Mesenchymal stem cell (in vitro differentiated cells and primary cell): ENCODE results near the gene PLEKHJ1.

ENCODE experiments used
- DNase-seq: peaks from one replicate; pipeline ENCODE4 v3.0.0-alpha.2; 2013
- H2AFZ ChIP-seq: one replicate; pipeline ENCODE4 v1.6.1; 2013; ENCODE audit warnings: low read depth, mild to moderate bottlenecking, control low read depth, inconsistent platforms, low read length, moderate library complexity
- H2AK5ac ChIP-seq: 2 replicates; pipeline ENCODE4 v1.6.1; 2013; ENCODE audit warnings: low read length, moderate library complexity, mild to moderate bottlenecking, inconsistent platforms; ENCODE audit not compliant: severe bottlenecking
- H2BK120ac ChIP-seq: one replicate; pipeline ENCODE4 v1.6.1; 2013; ENCODE audit warnings: low read depth, mild to moderate bottlenecking, inconsistent platforms, low read length, moderate library complexity
- H2BK12ac ChIP-seq, 2 experiments: one replicate each; pipeline ENCODE4 v1.6.1; 2013; ENCODE audit warnings: inconsistent platforms in 2 of 2, low read length in 2 of 2, mild to moderate bottlenecking in 2 of 2, moderate library complexity in 2 of 2, control low read depth in 1 of 2
- H2BK15ac ChIP-seq: one replicate; pipeline ENCODE4 v1.6.1; 2013; ENCODE audit warnings: mild to moderate bottlenecking, low read depth, inconsistent platforms; ENCODE audit not compliant: poor library complexity, severe bottlenecking
- H2BK5ac ChIP-seq: 2 replicates; pipeline ENCODE4 v1.6.1; 2013; ENCODE audit warnings: low read depth, mild to moderate bottlenecking, low read length, control low read depth, inconsistent platforms; ENCODE audit not compliant: poor library complexity, severe bottlenecking
- H3K14ac ChIP-seq, 2 experiments: one replicate each; pipeline ENCODE4 v1.6.1; 2013; ENCODE audit warnings: inconsistent platforms in 2 of 2, low read length in 2 of 2, control low read depth in 1 of 2, mild to moderate bottlenecking in 1 of 2, moderate library complexity in 1 of 2
- H3K18ac ChIP-seq, 2 experiments: one replicate each; pipeline ENCODE4 v1.6.1; 2013; ENCODE audit warnings: inconsistent platforms in 2 of 2, low read length in 2 of 2, control low read depth in 1 of 2, low read depth in 1 of 2, mild to moderate bottlenecking in 1 of 2
- H3K23ac ChIP-seq, 2 experiments: one replicate each; pipeline ENCODE4 v1.6.1; 2013; ENCODE audit warnings: inconsistent platforms in 2 of 2, low read length in 2 of 2, mild to moderate bottlenecking in 2 of 2, moderate library complexity in 2 of 2, control low read depth in 1 of 2
- H3K27ac ChIP-seq: 2 replicates; pipeline ENCODE4 v1.5.1; 2013; ENCODE audit warnings: mild to moderate bottlenecking, moderate library complexity, low read length, control low read depth, inconsistent platforms; ENCODE audit not compliant: poor library complexity, severe bottlenecking
- H3K27me3 ChIP-seq, 2 experiments: 2 replicates each; pipeline versions ENCODE4 v1.6.1 to v1.7.0; 2013; ENCODE audit warnings: low read length in 2 of 2, mild to moderate bottlenecking in 2 of 2, moderate library complexity in 2 of 2, control low read depth in 1 of 2, inconsistent platforms in 1 of 2; ENCODE audit not compliant: control insufficient read depth in 1 of 2, insufficient read depth in 1 of 2
- H3K36me3 ChIP-seq, 2 experiments: 2 replicates each; pipeline versions ENCODE4 v1.6.1 to v1.7.0; 2013; ENCODE audit warnings: low read length in 2 of 2, control low read depth in 1 of 2, inconsistent platforms in 1 of 2, low read depth in 1 of 2, mild to moderate bottlenecking in 1 of 2; ENCODE audit not compliant: insufficient read depth in 2 of 2, control insufficient read depth in 1 of 2
- H3K4ac ChIP-seq, 2 experiments: one replicate each; pipeline ENCODE4 v1.6.1; 2013; ENCODE audit warnings: inconsistent platforms in 2 of 2, low read length in 2 of 2, mild to moderate bottlenecking in 2 of 2, moderate library complexity in 2 of 2, control low read depth in 1 of 2, low read depth in 1 of 2
- H3K4me1 ChIP-seq: 2 replicates; pipeline ENCODE4 v1.6.1; 2013; ENCODE audit warnings: low read depth, low read length, control low read depth; ENCODE audit not compliant: control insufficient read depth, insufficient read depth
- H3K4me2 ChIP-seq: 2 replicates; pipeline ENCODE4 v1.6.1; 2013; ENCODE audit warnings: low read length, mild to moderate bottlenecking, inconsistent platforms; ENCODE audit not compliant: poor library complexity, severe bottlenecking
- H3K4me3 ChIP-seq, 2 experiments: 2 replicates each; pipeline versions ENCODE4 v1.5.1 to v1.7.0; 2013; ENCODE audit warnings: low read length in 2 of 2, mild to moderate bottlenecking in 2 of 2, control low read depth in 1 of 2, low read depth in 1 of 2; ENCODE audit not compliant: insufficient read depth in 1 of 2
- H3K79me1 ChIP-seq: replicated peaks from 2 replicates; pipeline ENCODE4 v1.6.1; 2013; ENCODE audit warnings: mild to moderate bottlenecking, control low read depth, low read length, inconsistent platforms; ENCODE audit not compliant: poor library complexity, severe bottlenecking
- H3K9ac ChIP-seq: 2 replicates; pipeline ENCODE4 v1.7.0; 2013; ENCODE audit warnings: mild to moderate bottlenecking, low read length, moderate library complexity
- H3K9me3 ChIP-seq: 2 replicates; pipeline ENCODE4 v1.7.0; 2013; ENCODE audit warnings: mild to moderate bottlenecking, low read length; ENCODE audit not compliant: control insufficient read depth
- H4K8ac ChIP-seq: one replicate; pipeline ENCODE4 v1.6.1; 2013; ENCODE audit warnings: inconsistent platforms, mild to moderate bottlenecking, low read length, moderate library complexity
- H4K91ac ChIP-seq: one replicate; pipeline ENCODE4 v1.6.1; 2013; ENCODE audit warnings: mild to moderate bottlenecking, low read length, inconsistent platforms
- WGBS: methylation state at CpG from one replicate; pipeline ENCODE4 v1.1.7; 2013; ENCODE audit warnings: mixed read lengths; 5-methylcytosine and 5-hydroxymethylcytosine counted together

Gene PLEKHJ1

GRCh38 chr19:2232286-2233151, 3.6 kb downstream of the PLEKHJ1 start:
- Histone ChIP-seq H3K79me1 (peaks cover 12% of the 10 kb centered on the region), H3K18ac (no peak overlapping the region), H3K9ac (no peak overlapping the region), H2BK15ac (no peak overlapping the region), H4K8ac (no peak overlapping the region), H2AK5ac (no peak overlapping the region), H3K4me3 (no peak overlapping the region), H3K27me3 (no peaks in the 10 kb centered on the region), H3K36me3 (peaks cover 61 to 73% of the 10 kb centered on the region in 2 experiments), H2BK5ac (no peak overlapping the region), H3K4me1 (peaks cover 31% of the 10 kb centered on the region), H4K91ac (no peak overlapping the region), H3K23ac (no peak overlapping the region), H3K27ac (no peak overlapping the region), H3K4ac (no peak overlapping the region), H2AFZ (no peak overlapping the region), H3K9me3 (no peaks in the 10 kb centered on the region), H3K4me2 (no peak overlapping the region), H3K14ac (no peak overlapping the region), H2BK12ac (no peak overlapping the region), H2BK120ac (no peak overlapping the region)
- no peak for DNase-seq
- WGBS = 92% methylated on average over 30 of the region's 30 CpGs

DNA sequence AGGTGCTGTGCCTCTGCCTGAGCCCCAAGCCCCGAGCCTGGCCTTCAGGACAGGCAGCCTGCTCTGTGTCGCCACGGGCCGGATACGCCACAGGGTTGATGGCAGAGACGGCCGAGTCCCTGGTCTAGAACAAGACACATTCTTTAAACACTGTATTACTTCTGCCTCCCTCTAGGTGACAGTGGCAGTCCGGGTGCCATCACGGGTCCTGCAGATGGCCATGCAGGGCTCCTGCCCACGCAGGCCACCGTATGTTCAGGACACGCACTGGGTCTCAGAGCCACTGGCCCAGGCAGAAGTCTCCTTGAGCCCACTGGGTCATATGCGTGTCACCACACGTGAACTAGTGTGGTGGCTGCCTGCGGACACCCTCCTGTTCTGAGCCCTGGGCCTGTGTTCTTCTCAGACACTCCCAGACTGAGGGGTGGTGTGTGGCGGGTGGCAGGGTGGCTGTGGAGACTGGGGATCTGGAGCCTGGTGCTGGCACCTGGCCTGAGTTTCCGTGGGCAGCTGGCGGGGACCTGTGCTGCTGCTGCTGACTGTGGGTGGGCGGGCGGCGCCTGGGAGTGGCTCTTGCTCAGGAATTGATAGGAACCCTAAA, 4.4 kb downstream of the PLEKHJ1 start:
- H2BK15ac ChIP-seq = no peak overlapping the region
- H3K36me3 ChIP-seq = peaks cover 63 to 78% of the 10 kb centered on the region in 2 experiments
- no peak overlapping the region for H3K4ac ChIP-seq
- no peak for DNase-seq
- H3K4me3 ChIP-seq = no peak overlapping the region
- no peak overlapping the region for H3K18ac ChIP-seq
- peaks cover 14% of the 10 kb centered on the region for H3K79me1 ChIP-seq
- H2AK5ac ChIP-seq = no peak overlapping the region
- 92% methylated on average over 21 of the region's 21 CpGs for WGBS
- no peak overlapping the region for H4K91ac ChIP-seq
- H2BK12ac ChIP-seq = peak overlapping the region in 1 of 2 experiments; percentile 61
- no peak overlapping the region for H2BK120ac ChIP-seq
- H4K8ac ChIP-seq = no peak overlapping the region
- H2AFZ ChIP-seq = no peak overlapping the region
- H3K4me1 ChIP-seq = peaks cover 28% of the 10 kb centered on the region
- no peak overlapping the region for H3K4me2 ChIP-seq
- H3K9ac ChIP-seq = no peak overlapping the region
- no peak overlapping the region for H3K23ac ChIP-seq
- H2BK5ac ChIP-seq = no peak overlapping the region
- no peak overlapping the region for H3K27ac ChIP-seq
- H3K14ac ChIP-seq = no peak overlapping the region
- H3K9me3 ChIP-seq = no peaks in the 10 kb centered on the region
- no peaks in the 10 kb centered on the region for H3K27me3 ChIP-seq

DNA sequence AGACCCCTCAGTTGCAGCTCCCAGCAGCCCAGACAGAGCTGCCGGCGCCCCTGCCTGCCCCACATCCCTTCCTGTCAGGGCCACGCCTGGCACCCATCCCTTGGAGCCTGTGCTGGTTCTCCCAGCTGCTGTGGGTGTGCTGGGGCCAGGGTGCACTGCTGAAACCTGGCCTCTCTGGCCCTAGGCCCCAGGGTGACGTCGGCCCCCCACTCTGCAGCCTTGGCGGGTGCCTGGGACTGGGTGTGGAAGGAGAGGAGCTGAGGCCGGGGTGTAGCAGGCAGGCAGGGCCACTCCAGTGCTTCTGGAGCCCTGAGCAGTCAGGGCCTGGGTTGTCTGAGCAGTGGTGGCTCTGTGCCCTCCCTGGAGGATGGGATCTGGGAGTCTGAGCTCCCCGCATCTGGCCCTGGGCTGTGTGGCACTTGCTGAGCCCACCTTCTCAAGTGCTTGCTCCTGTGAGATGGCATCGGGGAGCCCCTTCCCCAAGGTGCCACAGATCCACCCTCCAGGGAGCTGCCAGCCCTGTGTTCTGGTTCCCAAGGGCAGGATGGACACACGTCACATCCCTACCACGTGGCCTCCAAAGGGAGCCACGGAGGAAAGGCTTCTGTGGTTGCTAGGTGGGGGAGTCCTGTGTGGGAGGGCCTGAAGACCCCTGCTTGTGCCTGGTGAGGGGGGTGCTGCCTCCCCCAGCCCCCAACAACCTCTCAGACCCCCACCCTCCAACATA, 5.2 kb downstream of the PLEKHJ1 start:
- Histone ChIP-seq H3K4me1 (peaks cover 28% of the 10 kb centered on the region), H3K4me3 (no peak overlapping the region), H3K9me3 (no peaks in the 10 kb centered on the region), H3K18ac (peak overlapping the region in 1 of 2 experiments; percentile 25), H2BK12ac (no peak overlapping the region), H3K23ac (no peak overlapping the region), H3K79me1 (peaks cover 18% of the 10 kb centered on the region), H2BK5ac (no peak overlapping the region), H3K27me3 (no peaks in the 10 kb centered on the region), H2BK15ac (no peak overlapping the region), H3K4me2 (no peak overlapping the region), H2AK5ac (no peak overlapping the region), H4K8ac (no peak overlapping the region), H4K91ac (no peak overlapping the region), H3K4ac (no peak overlapping the region), H3K14ac (peak overlapping the region in 1 of 2 experiments; percentile 56), H3K36me3 (peaks cover 70 to 86% of the 10 kb centered on the region in 2 experiments), H3K27ac (no peak overlapping the region), H2BK120ac (no peak overlapping the region), H3K9ac (peak overlapping the region; percentile 41), H2AFZ (no peak overlapping the region)
- 92% methylated on average over 9 of the region's 12 CpGs for WGBS
- DNase-seq = no peak

- H3K9ac ChIP-seq = no peak overlapping the region
- H3K36me3 ChIP-seq = peaks cover 79 to 95% of the 10 kb centered on the region in 2 experiments
- H4K91ac ChIP-seq = no peak overlapping the region
- no peaks in the 10 kb centered on the region for H3K27me3 ChIP-seq
- DNase-seq = no peak
- no peaks in the 10 kb centered on the region for H3K9me3 ChIP-seq
- H3K23ac ChIP-seq = no peak overlapping the region
- no peak overlapping the region for H2AFZ ChIP-seq
- peaks cover 30% of the 10 kb centered on the region for H3K4me1 ChIP-seq
- H3K27ac ChIP-seq = no peak overlapping the region
- peaks cover 20% of the 10 kb centered on the region for H3K79me1 ChIP-seq
- no peak overlapping the region for H2AK5ac ChIP-seq
- no peak overlapping the region for H2BK5ac ChIP-seq
- peak overlapping the region; percentile 12 for H2BK15ac ChIP-seq
- no peak overlapping the region for H3K14ac ChIP-seq
- H2BK12ac ChIP-seq = no peak overlapping the region
- H3K4ac ChIP-seq = no peak overlapping the region
- H3K18ac ChIP-seq = no peak overlapping the region
- H3K4me3 ChIP-seq = no peak overlapping the region
- no peak overlapping the region for H3K4me2 ChIP-seq
- 97% methylated on average over 43 of the region's 43 CpGs for WGBS
- H4K8ac ChIP-seq = peak overlapping the region; percentile 16
- H2BK120ac ChIP-seq = no peak overlapping the region
Measured at GRCh38 chr19:2230033-2230531, 6.0 kb downstream of the PLEKHJ1 start.
